Aorta (tissue), 5 donors: ENCODE data around the gene NOD1. TPM values are rescaled to one million over a fixed set of nuclear protein-coding genes. Genes with fewer than 3 reads are reported as not detected.
A peak's percentile ranks its signal among the peaks of the same experiment; 100 is the strongest.

Source experiments
- ATAC-seq: fragments of 200-7000 bp; cut with Tn5 transposase; one replicate; pipeline ENCODE4 v1.9.1; 2022; ENCODE audit warnings: moderate library complexity; ENCODE audit not compliant: low FRiP score
- DNase-seq, 2 donors: peaks; one replicate each; pipeline ENCODE4 v3.0.0-alpha.2; 2020
- H3K27ac ChIP-seq, 2 donors: one replicate each; pipeline ENCODE4 v1.5.1; 2013; ENCODE audit warnings: low read length in 2 of 2, mild to moderate bottlenecking in 2 of 2, moderate library complexity in 2 of 2, control low read depth in 1 of 2, inconsistent platforms in 1 of 2, low read depth in 1 of 2
- H3K27me3 ChIP-seq, 2 donors: one replicate each; pipeline ENCODE4 v1.6.1; 2013; ENCODE audit warnings: control low read depth in 1 of 2, low read length in 1 of 2, mild to moderate bottlenecking in 1 of 2, moderate library complexity in 1 of 2; ENCODE audit not compliant: insufficient read depth in 2 of 2, control insufficient read depth in 1 of 2
- H3K36me3 ChIP-seq, 2 donors: one replicate each; pipeline ENCODE4 v1.6.1; 2013; ENCODE audit warnings: control low read depth in 1 of 2, low read length in 1 of 2, mild to moderate bottlenecking in 1 of 2; ENCODE audit not compliant: insufficient read depth in 2 of 2, control insufficient read depth in 1 of 2
- H3K4me1 ChIP-seq, 2 donors: one replicate each; pipeline ENCODE4 v1.6.1; 2013; ENCODE audit warnings: low read length in 2 of 2, control low read depth in 1 of 2, mild to moderate bottlenecking in 1 of 2, moderate library complexity in 1 of 2; ENCODE audit not compliant: insufficient read depth in 2 of 2, control insufficient read depth in 1 of 2
- H3K4me3 ChIP-seq, 2 donors: one replicate each; pipeline ENCODE4 v1.5.1; 2013; ENCODE audit warnings: low read length in 2 of 2, control low read depth in 1 of 2, mild to moderate bottlenecking in 1 of 2
- H3K9me3 ChIP-seq: one replicate; pipeline ENCODE4 v1.6.1; 2013; ENCODE audit warnings: mild to moderate bottlenecking, low read length; ENCODE audit not compliant: control insufficient read depth
- WGBS, 2 donors: extraction: QIAGEN DNeasy Blood & Tissue Kit; methylation state at CpG; one replicate each; pipeline ENCODE4 v1.1.7; 2013; 5-methylcytosine and 5-hydroxymethylcytosine counted together
- intact Hi-C, 2 donors: fragments of 100-400 bp; cut with DNase I; formaldehyde crosslinking; loops; one replicate each; pipeline versions ENCODE4 v1.14.2 to v1.15.0; 2022
- polyA plus RNA-seq, 2 donors: library from polyadenylated mRNA; stranded (reverse); fragments of 200-250 nt; gene quantifications; one replicate each; pipeline ENCODE4 v1.2.3, GENCODE V29; 2013
- total RNA-seq, 2 donors: library from RNA; stranded (reverse); fragmentation: NEBNext Ultra II Directional; extraction: Animal tissue kit (Norgen Biotek cat#: 25700); gene quantifications; one replicate each; pipeline ENCODE4 v1.2.1, GENCODE V29; 2021
- donor health status: healthy with polysubstance abuse.
- donor health status: Bipolar disorder and iron deficiency.
- donor health status: DM: no; HTN: no; CAD: no.
- donor health status: DM: no; HTN: no; CAD: no.
- donor health status: DM: yes; HTN: yes; CAD: no.

NOD1 gene
- total and polyA plus RNA-seq, 4 donors: 2.4 to 38.4 (median 19.2) TPM

DNA sequence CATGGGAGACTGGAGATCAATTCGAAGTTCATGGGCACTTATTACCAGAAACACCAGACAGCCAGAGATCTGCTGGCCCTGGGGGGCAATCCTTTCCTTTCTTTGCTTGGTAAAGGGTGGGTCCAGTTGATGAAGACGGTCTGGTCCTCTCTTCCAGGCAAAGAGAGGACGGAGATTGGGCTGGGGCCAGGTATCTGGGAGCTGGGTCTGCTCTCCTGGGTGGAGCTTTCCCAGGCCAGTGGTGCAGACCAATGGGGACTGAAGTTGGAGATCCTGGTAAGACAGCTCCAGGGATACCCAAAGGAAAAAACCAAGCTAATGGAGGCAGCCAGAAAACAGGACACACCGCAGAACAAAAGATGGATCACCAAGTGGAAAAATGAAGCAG lies 18.3 kb downstream of the NOD1 start:
- no peak for DNase-seq
- Histone ChIP-seq H3K36me3 (no peaks in the 10 kb centered on the region), H3K4me1 (no peaks in the 10 kb centered on the region), H3K4me3 (no peak overlapping the region), H3K9me3 (no peaks in the 10 kb centered on the region), H3K27me3 (no peaks in the 10 kb centered on the region), H3K27ac (no peak overlapping the region)
- intact Hi-C loops: no loop called here
- WGBS, 2 donors: 88 to 91% methylated on average over 4 of the region's 4 CpGs
- ATAC-seq: no peak

DNA sequence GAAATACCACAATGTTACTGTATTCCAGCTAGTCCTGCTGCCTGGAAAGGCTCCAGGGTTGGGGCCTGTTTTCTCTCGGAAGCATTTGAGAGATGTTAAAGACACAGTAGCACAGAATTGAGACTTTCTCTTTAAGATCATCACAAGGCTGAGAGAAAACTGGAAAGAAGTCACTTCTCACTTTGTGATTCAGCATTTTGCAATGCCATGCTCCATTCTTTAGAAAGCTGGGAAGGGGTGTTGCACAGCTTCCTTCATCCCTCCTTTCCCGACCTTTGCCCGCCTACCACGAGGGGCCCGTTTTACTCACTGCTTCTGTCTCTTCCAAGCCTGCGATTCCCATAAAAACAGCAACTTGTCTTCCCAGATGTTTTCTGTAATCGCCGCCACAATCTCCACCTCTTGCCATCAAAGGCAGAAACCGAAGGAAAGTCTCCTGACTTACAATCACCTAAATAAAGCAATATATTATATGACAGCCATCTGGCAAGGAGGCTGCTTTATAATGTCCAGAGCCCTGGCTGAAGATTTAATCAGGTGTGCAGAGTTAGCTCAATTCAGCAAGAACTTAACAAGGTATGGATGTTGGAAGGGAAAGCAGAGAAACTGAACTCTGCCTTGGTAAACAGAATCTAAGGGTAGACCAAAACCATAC lies 18.9 kb downstream of the NOD1 start:
- intact Hi-C loops: no loop called here
- H3K27me3 ChIP-seq: no peaks in the 10 kb centered on the region
- 48 to 63% methylated on average over 9 of the region's 9 CpGs for WGBS, 2 donors
- DNase-seq: peak; percentile 74 to 81
- ATAC-seq: peak; percentile 57
- no peak overlapping the region for H3K27ac ChIP-seq
- no peaks in the 10 kb centered on the region for H3K9me3 ChIP-seq
- H3K36me3 ChIP-seq: no peaks in the 10 kb centered on the region
- no peak overlapping the region for H3K4me3 ChIP-seq
- H3K4me1 ChIP-seq: no peaks in the 10 kb centered on the region

DNA sequence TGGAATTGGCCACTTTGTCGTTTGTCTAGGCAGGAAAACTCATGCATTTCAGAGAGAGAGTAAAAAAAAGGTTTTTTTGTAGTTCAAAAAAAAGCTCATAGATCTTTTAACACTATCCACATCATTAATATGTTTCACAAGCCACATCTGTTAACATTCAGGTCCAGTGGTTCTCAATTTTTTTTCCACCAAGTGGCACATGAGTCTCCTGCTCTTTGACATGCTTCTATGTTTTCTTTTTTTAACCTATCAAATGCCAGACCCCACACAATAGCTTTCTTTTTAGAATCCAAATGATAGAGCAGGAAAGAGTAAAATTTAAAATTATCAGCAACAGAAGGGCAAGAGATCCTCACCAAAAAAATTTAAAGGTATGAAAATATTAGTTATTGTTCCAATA lies 20.3 kb downstream of the NOD1 start:
- H3K27ac ChIP-seq: no peak overlapping the region
- no peaks in the 10 kb centered on the region for H3K27me3 ChIP-seq
- WGBS, 2 donors: 0 to 10% methylated on average over 1 of the region's 1 CpG
- no peaks in the 10 kb centered on the region for H3K9me3 ChIP-seq
- ATAC-seq: no peak
- no peak for DNase-seq
- peaks cover 0 to 4% of the 10 kb centered on the region in 2 donors for H3K36me3 ChIP-seq
- no peaks in the 10 kb centered on the region for H3K4me1 ChIP-seq
- intact Hi-C loops: no loop called here
- H3K4me3 ChIP-seq: no peak overlapping the region

DNA sequence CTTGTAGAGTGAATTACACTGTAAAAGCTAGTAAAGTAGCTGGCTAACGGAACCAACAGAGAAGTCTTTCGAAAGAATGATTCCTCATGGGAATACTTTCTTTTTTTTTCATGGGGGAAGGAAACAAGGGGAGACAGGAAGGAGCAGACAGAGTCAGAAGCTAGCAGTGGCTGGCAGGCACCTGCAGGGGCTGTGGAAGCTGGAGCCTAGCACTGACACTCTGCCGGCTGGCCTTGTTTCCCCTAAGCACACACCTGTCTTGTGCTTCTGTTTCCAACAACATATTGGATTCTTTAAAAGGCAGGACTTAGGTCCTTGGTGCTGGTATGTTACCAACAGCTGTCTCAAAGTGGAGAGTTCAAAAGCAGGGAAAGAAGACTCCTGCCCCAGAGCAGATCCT lies 24.7 kb downstream of the NOD1 start:
- no peak for ATAC-seq
- Histone ChIP-seq H3K27ac (no peak overlapping the region), H3K36me3 (peaks cover 2 to 4% of the 10 kb centered on the region in 2 donors), H3K9me3 (no peaks in the 10 kb centered on the region), H3K4me3 (no peak overlapping the region), H3K27me3 (no peaks in the 10 kb centered on the region), H3K4me1 (no peaks in the 10 kb centered on the region)
- intact Hi-C loops: no loop called here
- 61 to 64% methylated on average over 3 of the region's 3 CpGs for WGBS, 2 donors
- no peak for DNase-seq

DNA sequence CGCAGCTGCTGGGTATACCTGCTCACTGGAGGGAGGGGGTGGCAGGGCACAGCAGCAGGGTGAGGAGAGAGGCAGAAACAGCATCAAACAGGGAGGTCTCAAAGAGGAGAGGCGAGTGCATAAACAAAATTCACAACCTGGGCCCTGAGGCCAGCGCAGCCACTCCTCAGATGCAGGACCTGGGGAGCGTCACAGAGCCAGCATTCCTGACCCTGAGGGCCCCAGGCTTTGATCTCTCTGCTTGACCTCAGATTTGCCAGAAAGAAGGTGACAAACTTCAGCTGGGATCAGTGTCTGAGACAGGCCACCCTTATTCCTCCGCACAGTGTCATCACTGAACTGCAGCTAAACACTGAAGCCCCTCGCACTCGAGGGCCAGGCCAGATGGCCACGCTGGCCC lies 25.6 kb downstream of the NOD1 start:
- 96 to 97% methylated on average over 8 of the region's 8 CpGs for WGBS, 2 donors
- H3K4me3 ChIP-seq: no peak overlapping the region
- no peak for DNase-seq
- H3K9me3 ChIP-seq: no peaks in the 10 kb centered on the region
- peaks cover 2 to 4% of the 10 kb centered on the region in 2 donors for H3K36me3 ChIP-seq
- intact Hi-C loops: no loop called here
- no peak for ATAC-seq
- H3K27ac ChIP-seq: no peak overlapping the region
- no peaks in the 10 kb centered on the region for H3K27me3 ChIP-seq
- H3K4me1 ChIP-seq: no peaks in the 10 kb centered on the region

DNA sequence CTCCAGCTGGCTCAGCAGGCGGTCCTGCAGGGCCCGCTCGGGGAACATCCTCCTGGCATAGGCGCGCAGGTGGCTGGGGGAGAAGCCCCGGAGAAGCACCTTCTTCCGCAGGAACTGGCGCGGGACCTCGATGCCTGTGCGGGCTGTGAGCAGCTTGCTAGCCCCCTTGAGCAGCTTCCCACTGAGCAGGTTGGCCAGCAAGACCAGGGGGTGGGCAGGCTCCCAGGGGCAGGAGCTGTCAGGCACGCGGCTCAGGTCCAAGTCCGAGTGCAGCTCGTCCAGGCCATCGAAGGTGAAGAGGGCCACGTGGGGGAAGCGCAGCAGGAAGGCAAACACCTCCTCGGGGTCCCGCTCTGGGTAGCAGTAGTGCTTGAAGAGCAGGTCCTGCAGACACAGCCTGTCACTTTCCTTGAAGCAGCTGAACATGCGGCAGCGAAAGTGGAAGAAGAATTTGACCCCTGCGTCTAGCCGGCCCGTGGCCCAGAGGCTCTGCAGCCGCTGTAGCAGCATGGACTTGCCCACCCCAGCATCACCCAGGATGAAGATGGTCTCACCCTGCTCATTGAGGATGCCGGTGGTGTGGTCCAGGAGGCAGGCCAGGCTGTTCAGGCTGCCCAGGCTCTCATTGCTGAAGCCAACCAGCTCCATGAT lies 26.2 kb downstream of the NOD1 start:
- Histone ChIP-seq H3K4me3 (no peak overlapping the region), H3K27me3 (no peaks in the 10 kb centered on the region), H3K4me1 (no peaks in the 10 kb centered on the region), H3K9me3 (no peaks in the 10 kb centered on the region), H3K27ac (no peak overlapping the region), H3K36me3 (peaks cover 3 to 4% of the 10 kb centered on the region in 2 donors)
- ATAC-seq (no peak), DNase-seq (no peak)
- intact Hi-C loops: no loop called here
- WGBS, 2 donors: 92 to 94% methylated on average over 27 of the region's 27 CpGs

DNA sequence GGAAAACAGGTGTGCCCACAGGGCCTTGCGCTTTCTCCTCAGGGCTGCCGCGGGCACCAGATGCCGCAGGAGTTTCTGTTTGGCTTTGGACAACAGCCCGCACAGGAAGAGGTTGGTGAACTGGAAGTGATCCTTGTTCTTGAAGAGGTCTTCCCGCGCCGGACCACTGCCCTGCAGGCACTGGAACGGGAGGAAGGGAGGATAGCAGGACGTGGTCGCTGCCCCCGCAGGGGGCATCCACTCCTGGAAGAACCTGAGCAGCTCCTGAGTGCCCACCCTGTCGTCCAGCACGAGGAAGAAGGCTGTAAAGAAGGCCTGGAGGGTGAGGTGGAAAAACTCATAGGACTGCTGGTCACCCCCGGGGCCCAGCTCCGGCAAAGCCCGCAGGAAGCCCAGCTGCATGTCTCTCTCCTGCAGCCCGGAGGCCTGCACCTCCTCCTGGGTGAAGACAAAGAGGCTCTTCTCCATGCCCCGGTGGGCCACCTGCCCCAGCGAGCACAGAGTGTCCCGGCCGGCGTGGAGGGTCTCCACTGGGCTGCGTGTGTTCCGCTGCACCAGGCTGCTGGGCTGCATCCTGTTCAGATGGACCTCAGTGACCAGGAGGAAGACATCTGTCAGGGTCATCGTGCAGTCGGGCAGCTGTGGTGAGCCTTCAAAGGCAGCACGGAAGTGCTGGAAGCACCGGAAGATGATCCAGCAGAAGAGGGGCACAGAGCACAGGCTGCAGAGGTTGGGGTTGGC lies 26.9 kb downstream of the NOD1 start:
- DNase-seq (no peak), ATAC-seq (no peak)
- Histone ChIP-seq H3K9me3 (no peaks in the 10 kb centered on the region), H3K4me1 (no peaks in the 10 kb centered on the region), H3K4me3 (no peak overlapping the region), H3K27ac (no peak overlapping the region), H3K36me3 (peaks cover 5 to 7% of the 10 kb centered on the region in 2 donors), H3K27me3 (no peaks in the 10 kb centered on the region)
- intact Hi-C loops: no loop called here
- WGBS, 2 donors: 92 to 94% methylated on average over 29 of the region's 29 CpGs

DNA sequence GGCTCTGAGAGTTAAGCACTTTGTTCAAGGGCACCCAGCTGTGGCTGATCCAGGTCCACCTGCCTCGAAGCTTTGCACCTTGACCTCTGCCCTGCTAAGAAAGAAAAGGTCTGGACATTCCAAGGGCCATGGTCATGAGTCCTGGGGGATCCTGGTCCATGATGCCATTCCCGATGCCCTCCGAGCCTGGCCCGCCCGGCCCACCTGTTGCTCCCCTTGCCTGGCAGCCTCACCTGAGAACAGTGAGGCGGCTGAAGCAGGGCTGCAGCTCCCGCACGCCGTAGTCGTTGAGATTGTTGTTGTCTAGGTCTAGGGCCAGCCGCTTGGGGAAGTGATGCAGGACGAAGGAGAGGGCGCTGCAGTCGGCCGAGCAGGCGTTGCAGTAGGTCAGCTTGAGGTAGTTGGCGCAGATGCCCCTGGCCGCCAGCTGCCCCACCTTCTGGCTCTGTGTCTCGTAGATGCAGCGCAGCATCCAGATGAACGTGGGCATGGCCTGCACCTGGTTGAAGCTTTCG lies 27.5 kb downstream of the NOD1 start:
- Histone ChIP-seq H3K27ac (no peak overlapping the region), H3K36me3 (peaks cover 5 to 7% of the 10 kb centered on the region in 2 donors), H3K27me3 (no peaks in the 10 kb centered on the region), H3K4me1 (no peaks in the 10 kb centered on the region), H3K9me3 (no peaks in the 10 kb centered on the region), H3K4me3 (no peak overlapping the region)
- intact Hi-C loops: no loop called here
- WGBS, 2 donors: 95 to 96% methylated on average over 22 of the region's 22 CpGs
- DNase-seq: no peak
- ATAC-seq: no peak
